HG02588 (cell line): ENCODE measurements around the gene METTL4.

ENCODE experiments used
- ATAC-seq: cut with Tn5 transposase; IDR thresholded peaks from one replicate; pipeline ENCODE4 v1.9.1; 2021; ENCODE audit warnings: mild to moderate bottlenecking, moderate library complexity; ENCODE audit not compliant: unreplicated experiment

The METTL4 gene

DNA sequence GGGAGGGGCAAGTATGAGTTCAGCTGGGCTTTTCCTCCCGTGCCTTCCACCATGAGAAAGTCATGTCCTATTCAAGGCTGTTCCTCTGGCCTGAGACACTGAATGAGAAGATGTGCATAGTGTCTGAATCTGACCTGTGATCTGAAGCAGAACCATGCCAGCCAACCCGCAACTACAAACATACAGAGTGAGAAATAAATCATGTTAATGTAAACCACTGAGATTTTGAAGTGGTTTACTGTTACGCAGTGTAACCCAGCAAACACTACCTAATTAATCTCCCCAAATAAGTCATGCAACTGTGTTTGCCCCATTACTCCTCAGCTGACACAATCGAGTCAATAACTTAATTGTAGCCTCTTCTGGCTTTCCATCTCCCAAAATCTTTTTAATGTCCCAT is 49.2 kb downstream of the METTL4 start:
- no peak for ATAC-seq

DNA sequence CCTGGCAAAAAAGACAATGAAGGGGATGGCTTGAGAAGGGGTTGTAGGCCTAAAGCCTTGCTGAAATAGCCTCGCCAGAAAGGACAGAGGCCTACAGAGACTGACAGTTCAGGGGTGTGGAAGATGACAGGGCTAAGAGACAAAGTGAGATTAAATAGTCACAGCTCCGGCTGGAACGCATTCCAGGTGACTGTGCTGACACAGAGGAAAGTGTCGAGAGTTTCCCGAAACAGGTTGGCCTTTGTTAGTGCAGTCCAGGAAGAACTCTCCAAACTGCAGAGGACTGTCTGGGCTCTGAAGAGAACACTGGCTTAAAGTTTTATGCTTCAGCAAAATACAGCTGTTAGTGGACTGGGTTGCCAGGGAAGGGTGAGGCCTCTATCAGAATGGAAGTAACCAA is 52.8 kb downstream of the METTL4 start:
- no peak for ATAC-seq

DNA sequence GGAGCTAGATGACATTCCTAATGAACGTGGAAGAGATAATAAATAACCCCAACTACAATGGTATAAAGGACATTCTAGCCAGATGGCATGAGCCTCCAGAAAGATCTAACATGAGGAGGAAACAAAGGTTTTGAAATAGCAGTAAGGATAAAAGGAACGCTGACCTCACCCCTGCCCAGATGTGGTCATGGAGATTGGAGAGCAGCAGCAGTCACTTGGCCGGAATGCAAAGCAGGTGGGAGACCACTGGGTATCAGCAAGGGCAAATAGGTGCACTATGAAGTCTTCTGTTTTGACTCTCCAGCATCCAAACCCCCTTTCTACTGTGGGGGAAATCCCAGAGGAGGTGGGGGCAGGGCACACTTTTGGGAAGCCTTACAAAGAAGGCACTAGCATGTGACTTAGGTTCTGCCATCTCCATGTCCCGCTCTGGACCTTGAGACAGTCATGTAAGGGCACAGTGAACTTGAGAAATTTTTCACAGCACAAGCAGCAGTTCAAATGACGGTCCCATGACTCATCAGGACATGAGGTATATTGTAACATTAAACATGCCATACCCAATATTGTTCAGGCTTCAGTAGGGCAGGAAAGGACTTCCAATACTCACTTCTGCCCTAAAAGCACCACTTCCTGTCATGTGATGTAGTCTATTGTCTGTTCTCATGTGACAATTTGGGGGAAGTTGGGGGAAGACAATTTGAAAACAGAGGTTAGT is 55.2 kb downstream of the METTL4 start:
- ATAC-seq, result no peak

DNA sequence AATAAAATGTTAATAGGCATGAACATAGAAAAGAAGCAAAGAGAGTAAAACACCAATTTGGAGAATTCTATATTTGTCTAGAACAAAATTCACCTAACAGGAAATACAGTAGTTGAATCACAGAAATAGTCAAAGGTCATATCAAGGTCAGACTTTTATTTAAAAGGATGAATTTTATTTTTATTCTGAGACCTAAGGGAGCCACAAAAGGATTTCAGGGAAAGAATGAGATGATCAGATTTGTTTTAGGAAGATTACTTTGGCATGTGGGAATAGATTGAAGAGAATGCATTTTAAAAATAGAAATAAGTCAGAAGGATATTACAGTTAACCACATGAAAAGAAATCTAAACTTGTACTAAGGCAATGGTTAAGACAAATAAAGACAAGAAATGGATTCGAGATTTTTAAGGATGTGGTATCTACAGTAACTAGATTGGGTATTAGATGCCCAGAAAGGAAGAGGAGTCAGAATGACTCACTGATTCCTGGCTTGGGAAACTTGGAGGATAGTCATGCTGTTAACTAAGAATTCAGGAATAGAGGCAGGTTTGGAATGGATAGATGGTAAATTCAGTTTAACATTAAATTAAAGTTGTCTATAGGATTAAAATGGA is 56.0 kb downstream of the METTL4 start:
- no peak for ATAC-seq

DNA sequence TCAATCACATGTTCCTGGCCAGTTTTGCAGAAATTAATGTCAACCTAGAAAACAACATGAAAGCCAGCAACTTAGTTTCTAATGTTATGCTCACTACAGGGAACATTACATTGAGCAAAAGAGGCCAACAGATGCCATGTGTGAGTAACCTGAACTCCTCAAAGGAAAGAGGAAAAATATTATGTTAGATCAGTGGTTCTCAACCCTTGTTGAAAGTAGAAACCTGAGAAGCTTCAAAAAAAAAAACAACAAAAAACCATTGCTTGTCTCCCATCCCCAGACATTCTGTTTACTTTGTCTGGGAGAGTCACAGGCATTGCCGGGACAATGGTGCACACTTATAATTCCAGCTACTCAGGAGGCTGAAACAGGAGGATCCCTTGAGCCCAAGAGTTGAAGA is 57.7 kb downstream of the METTL4 start:
- no peak for ATAC-seq

DNA sequence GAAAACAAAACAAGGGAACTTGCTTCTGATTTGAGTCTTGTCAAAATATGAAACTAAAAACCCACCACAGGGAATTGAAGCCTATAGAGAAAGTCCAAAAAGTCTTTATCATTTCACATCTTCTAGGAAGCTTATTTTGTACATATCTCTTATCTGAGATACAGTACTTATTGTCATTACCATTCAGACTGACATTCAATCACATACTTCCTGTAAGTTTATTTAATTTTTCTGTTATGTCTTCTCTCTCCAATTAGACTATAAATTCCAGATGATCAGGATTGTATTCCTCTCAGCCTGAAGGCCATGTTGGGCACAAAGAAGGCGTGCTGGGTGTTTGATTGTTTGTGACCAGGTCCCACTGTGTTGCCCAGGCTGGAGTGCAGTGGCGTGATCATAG is 59.2 kb downstream of the METTL4 start:
- ATAC-seq, result no peak

DNA sequence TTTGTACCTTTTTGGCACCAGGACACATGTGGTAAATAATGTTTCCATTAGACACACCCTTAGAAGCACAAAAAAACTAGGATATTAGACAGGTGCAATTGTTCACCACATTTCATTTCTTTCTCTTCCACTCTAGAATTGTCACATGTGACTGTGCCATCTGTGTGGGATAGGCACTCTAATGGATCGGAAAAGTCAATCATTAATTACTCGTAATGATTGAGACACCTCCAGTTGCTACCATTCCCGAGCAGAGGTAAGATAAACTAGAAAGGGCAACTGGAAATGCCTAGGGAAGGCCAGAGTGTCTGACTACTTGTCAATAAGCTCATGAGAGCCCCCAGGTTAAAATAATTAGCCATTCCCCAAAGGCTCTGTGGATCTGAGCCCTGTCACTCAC is 59.9 kb downstream of the METTL4 start:
- ATAC-seq, result no peak

DNA sequence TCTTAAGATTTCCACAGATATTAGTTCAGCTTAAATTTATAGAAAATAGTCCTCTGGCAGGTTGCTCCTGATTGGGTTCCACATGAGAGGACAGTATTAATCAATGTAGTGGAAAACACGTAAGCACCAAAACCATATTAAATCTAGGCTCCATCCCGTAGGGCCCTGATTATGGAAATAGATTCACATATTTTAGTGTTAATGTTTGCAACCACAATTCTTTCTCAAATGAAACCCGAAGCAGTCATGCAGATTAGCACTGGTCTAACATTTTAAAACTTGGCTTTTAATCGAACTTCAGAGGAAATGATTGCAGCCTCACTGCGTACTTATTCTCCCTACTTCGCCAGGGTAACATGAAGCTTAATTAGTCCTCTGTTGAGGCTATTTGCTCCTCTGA is 60.9 kb downstream of the METTL4 start:
- ATAC-seq, result no peak

DNA sequence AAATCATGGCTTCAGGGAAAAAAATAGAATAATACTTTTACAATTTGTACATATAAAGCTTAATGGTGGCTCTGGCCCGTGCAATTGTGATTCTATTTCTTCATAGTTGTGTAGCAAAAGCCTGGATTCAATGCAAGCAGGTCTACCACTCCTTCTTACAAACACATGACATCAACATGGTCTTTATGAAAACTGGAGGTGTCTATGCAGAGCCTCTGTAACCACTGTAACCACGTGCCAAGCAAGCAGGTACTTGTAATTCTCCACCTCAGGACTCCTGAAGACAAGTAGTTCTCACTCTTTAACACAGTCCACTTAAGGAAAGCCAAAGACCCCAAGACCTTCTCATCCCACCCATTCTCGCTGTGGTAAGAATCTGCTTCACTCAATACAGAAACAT is 62.6 kb downstream of the METTL4 start:
- no peak for ATAC-seq

DNA sequence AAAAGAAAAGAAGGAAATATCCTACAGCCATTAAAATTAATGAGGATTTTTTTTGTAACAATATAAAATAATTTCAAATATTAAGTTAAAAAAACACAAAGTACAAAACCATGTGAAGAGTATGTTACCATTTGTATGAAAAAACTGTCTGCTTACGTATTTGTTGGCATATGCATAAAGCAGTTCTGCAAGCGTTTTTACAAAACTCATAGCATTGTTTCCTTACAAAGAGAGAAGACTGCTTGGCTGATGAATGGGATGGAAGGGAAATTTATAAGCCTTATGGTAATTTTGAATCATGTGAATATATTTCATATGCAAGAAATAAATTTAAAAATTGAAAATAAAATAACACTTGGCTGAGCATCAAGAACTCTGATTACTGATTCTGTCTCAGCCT is 63.1 kb downstream of the METTL4 start:
- no peak for ATAC-seq

DNA sequence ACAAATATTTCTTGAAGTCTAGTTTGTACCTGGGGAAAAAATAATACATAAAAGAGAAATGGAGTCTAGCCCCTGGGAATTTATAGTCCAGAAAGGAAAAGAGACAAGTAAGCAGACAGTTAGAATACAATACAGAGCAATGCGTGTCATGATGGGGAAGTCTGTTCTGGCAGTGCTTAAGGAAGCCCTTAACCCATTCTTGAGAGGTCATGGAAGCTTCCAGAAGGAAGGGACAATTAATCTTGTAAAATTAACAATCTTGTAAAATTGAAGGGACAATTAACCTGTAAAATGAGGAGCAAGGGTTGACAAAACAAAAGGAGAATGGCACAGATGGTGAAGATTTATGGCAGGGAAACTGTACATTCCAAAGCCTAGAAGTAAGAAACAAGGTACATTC is 66.7 kb downstream of the METTL4 start:
- no peak for ATAC-seq

DNA sequence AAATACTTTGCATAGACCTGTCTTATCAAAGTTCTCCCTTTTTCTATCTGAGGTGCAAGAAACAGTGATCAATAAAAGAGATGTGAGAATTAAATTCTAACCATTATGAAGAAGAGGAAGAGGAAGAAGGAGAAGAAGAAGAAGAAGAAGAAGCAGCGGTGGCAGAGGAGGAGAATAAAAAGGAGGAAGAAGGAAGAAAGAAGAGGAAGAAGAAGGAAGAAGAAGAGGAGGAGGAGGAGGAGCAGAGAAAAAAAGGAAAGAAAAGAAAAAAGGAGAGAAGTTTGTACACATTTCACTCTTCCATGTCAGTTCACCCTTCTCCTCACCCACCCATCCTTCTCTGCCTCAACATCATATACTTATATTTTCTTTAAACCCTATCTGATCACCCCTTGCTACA is 68.4 kb downstream of the METTL4 start:
- ATAC-seq, result no peak

DNA sequence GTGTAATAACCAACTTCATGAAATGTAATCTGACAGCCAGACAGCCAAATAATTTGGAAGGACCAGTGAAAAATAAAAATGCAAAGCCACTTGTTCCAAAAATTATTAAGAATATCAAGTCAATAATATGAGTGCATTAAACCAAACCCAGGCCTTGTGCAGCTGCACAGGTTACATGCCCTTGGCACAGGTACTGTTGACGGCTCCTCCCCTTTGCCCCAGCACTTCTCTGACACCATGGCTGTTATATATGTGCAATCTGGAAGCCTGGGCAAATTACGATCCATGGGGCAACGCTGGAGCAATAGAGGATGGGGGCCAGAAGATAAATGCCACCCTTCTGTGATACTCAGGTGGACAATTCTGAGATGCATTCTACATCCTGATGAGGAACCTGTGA is 68.9 kb downstream of the METTL4 start:
- ATAC-seq, result no peak

DNA sequence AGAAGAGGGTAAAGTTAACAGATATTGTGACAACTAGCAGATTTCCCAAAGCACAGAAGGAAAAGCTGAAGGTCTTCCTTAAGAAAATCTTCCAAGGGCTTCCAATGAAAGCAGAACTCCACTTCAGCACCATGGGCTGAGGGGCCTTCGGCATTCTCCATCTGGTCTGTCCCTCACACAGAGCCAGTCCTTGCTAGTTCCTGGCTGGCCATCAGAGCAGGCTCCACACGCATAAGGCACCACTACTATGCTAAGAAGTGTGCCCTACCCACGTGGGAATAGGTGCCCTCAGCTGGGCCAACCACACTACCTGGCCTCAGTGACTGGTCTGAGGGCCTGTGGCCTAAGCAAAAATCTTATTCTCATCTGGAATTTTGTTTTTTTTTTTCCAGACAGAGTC is 73.5 kb downstream of the METTL4 start:
- no peak for ATAC-seq

DNA sequence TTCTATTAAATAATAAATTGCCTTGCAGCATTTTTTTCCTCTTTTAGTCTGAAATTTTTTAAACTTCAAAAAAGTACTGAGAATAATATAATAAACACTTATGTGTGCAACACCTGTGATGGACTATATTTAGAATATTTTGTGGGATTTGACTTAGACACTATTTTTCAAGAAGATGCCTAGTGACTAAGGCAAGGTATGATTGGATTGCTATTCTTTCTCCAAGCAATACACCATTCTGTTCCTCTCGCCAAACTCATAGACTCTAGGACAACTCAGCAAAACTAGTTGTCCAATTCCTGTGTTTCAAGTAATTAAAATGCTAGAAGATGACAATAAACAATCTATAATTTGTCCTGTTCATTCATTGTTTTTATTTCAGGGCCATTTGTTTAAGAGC is 75.9 kb downstream of the METTL4 start:
- ATAC-seq, result no peak

DNA sequence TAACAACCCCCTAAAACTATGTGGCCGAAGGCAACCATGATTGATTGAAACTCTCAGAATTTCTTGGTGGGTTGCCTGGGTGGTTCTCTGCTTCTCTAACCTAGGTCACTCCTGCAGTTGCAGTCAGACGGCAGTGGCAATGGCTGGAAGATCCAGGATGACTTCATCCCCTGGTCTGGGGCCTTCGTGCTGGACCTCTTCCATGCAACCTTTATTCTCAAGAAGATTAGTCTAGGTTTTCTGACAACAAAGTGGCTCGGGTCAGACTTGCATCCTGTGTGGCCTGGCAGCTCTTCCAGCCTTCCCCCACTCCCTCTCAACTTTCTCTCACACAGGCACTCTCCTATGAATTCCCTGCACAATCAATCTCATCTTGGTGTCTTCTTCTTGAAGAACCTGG is 76.4 kb downstream of the METTL4 start:
- no peak for ATAC-seq
